Astrocyte (in vitro differentiated cells and primary cell): Measurements from ENCODE around the gene C1orf116.

Source experiments
- CTCF ChIP-seq: IDR thresholded peaks from 2 replicates; pipeline ENCODE4 v1.5.1; 2011; ENCODE audit warnings: low read depth, mild to moderate bottlenecking, inconsistent platforms, low read length, moderate library complexity; ENCODE audit not compliant: insufficient read depth
- EZH2 ChIP-seq: IDR thresholded peaks from 2 replicates; pipeline ENCODE4 v1.6.1; 2012; ENCODE audit warnings: mild to moderate bottlenecking, low read length, inconsistent platforms; ENCODE audit not compliant: insufficient read depth

- TF ChIP-seq CTCF (no peak), EZH2 (no peak)
Observed at GRCh38 chr1:207021876-207022596, 10.5 kb downstream of the C1orf116 start.
